ENCODE results near the gene GNG4.

GRCh38 chr1:235624721-235625333, 24.8 kb downstream of the GNG4 start:
- TF ChIP-seq EP300 (IDR thresholded peaks at IDR 0.05) (no peak), CTCF (IDR thresholded peaks at IDR 0.05) (no peak), POLR2AphosphoS5 (IDR thresholded peaks at IDR 0.05) (no peak)

Data from sigmoid colon (tissue), 4 donors.